Measurements from ENCODE around the gene LCE1A.

DNA sequence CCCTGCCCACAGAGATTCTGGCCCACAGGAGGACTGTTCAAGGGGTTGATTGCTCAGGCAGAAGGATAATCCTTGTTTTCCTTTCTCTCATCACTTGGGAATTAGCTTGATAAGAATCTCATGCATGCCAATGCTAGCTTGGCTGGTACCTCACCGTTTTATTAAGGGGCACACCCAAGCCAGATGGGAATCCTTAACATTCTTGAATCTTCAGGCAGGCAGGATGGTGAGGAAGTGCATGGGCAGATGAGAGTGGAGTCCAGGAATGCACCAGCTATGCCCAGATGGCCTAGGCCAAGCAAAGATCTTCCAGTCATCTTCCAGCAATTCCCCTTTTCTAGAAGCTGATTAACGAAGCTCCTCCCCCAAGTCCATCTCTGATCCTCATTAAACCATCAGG is 28.4 kb downstream of the LCE1A start:
- TF ChIP-seq EZH2phosphoT487 (IDR thresholded peaks at IDR 0.05; ENCODE audit: borderline replicate concordance, low read length) = no peak
- TF ChIP-seq, protein P1, sequence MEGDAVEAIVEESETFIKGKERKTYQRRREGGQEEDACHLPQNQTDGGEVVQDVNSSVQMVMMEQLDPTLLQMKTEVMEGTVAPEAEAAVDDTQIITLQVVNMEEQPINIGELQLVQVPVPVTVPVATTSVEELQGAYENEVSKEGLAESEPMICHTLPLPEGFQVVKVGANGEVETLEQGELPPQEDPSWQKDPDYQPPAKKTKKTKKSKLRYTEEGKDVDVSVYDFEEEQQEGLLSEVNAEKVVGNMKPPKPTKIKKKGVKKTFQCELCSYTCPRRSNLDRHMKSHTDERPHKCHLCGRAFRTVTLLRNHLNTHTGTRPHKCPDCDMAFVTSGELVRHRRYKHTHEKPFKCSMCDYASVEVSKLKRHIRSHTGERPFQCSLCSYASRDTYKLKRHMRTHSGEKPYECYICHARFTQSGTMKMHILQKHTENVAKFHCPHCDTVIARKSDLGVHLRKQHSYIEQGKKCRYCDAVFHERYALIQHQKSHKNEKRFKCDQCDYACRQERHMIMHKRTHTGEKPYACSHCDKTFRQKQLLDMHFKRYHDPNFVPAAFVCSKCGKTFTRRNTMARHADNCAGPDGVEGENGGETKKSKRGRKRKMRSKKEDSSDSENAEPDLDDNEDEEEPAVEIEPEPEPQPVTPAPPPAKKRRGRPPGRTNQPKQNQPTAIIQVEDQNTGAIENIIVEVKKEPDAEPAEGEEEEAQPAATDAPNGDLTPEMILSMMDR (IDR thresholded peaks at IDR 0.05; ENCODE audit: low read depth, low read length, poor library complexity, severe bottlenecking) = no peak
